ENCODE results near the gene CCDC63. TPM values are rescaled to one million over a fixed set of nuclear protein-coding genes. Genes with fewer than 3 reads are reported as not detected.

Gene CCDC63
- not detected for total RNA-seq

DNA sequence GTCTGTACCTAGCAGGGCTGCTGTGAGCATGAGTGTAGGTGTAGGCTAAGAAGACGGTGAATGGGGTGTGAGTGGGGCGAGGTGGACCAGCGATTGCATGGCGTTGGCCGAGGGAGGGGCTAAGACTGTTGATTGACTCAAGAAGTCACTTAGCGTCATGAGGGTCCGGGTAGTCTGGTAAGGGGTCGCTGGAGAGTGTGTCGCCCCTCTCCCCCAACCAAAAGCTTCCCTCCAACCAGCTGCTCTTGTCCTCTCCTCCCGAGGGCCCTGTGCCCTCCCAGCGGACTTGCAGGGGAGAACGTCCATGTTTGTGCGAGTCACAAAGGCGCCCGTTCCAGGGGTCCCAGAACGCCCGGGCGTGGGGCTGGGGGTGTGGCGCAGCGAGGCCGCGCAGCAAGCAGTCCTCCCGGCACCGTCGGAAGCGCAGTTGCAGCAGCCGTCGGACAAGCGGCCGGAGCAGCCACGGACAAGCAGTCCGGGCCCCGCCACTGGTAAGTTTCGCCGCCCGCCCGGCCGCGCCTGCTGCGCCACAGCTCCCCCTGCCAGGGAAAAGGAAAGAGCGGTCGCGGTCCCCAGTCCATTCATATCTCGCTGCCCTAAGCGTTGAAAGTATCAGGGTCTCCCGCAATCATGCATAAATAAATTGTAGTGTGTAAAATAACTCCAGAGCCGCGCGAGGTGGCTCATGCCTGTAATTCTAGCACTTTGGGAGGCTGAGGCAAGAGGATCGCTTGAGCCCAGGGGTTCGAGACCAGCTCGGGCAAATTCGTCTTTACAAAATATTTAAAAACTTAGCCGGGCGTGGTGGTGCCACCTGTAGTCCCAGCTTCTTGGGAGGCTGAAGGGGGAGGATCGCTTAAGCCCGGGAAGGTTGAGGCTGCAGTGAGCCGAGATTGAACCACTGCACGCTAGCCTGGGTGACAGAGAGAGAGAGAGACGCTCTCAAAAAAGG lies at the start of gene CCDC63:
Gene CCDC63 (plus strand): TSS at position 373 of the 952 bp plus-strand sequence. CDS start 5,968 bp downstream, outside the sequence.
- peak; percentile 28 for ATAC-seq

DNA sequence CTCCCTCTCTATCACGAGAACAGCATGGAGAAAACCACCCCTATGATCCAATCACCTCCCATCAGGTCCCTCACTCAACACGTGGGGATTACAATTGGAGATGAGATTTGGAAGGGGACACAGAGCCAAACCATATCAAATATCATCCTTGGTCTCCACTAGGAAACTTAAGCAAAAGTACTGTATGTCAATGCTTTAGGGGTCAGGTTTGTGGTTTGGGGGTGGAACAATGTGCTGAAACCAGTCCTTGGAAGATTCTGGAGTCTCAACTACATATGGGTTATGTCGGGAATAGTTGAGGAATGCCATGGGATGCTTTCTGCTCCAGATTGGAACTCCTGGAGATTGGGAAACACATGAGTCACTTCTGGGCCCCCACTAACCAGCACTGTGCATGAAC lies 48.3 kb upstream of the CCDC63 start:
- ATAC-seq, result no peak

DNA sequence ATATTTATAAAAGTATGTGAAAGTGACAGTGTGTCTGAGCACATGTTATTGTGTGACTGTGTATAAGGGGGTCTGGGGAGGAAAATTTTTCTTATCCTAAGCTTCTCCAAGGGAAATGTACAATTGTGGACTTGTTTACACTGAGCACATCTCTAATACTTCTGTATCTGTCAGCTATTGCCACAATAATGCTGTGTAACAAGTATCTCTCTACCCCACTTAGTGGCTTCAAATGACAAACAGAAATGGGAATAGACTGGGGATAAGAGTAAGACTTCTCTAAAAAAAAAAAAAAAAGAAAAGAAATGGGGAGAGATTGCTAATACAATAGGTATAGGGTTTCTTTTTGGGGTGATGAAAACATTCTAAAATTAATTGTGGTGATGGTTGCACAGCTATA lies 44.3 kb upstream of the CCDC63 start:
- no peak for ATAC-seq

DNA sequence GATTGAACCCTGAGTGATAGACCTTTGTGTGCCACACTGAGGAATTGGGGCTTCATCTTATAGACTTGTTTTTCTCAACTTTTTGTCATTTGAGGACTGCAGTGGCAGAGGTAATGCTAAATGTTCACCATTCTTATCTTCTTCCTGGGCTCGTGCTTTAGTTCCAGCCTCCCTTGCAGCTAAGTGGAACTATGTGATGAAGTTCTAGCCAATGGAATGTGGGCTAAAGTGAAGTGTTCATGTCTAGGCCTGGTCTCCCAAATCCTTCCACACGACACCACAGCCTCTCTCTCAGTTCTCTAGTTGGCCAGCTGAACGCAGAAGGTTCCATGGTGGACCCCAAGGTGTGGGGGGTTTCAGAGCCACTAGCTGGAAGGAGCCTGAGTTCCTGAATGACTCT lies 42.4 kb upstream of the CCDC63 start:
- no peak for ATAC-seq

DNA sequence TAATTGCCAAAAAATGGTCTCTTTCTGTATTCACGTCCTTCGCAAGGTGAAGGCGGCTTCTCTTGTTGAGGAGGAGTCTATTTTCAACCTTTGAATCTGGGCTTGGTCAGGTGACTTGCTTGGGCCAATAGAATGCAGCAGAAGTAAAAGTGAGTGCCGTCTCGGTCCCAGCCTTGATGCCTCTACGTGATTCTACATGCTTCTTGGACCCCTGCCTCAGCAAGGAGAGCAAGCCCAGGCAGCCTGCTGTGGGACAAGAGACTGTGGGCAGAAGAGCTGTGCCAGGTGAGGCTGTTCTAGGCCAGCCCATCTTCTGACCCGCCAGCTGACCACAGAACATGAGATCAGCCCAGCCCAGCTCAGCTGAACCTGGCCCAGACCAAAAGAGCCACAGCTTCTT lies 39.1 kb upstream of the CCDC63 start:
- peak; percentile 79 for ATAC-seq

DNA sequence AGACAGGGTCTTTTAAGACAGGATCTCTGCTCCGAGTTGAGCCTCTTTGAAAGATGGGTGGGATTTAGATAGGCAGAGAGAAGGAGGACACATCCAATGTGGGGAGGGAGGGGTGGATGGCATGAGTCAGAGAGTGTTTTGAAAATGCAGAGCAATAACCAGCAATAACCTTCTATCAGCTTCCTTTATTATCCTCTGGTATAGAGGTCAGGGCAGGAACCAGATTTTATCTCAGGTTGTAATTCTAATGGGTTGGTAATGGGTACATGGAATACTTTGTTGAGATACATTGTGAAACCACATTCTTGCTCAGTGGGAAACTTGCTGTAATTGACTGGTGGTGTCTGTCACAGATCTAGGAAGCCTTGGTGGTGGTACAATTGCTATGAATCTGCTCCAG lies 37.6 kb upstream of the CCDC63 start:
- ATAC-seq, result no peak

DNA sequence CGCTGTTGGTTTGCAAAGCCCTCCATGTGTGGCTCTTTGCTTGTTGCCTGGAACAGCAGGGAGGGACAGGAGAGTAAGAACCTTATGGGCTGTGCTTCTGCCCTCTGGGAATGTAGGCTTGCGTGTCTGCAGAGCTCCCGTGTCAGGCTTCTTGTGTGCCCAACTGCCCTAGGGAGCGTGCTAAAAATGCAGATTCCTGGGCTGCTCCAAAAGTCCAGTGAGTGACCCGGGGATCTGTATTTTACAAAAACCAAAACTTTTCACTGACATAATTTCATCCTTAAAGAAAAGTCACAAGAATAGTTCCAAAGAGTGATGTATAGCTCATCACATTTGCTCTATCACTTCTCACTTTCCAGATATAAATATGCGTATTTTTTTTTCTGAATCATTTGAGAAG lies 34.8 kb upstream of the CCDC63 start:
- no peak for ATAC-seq

DNA sequence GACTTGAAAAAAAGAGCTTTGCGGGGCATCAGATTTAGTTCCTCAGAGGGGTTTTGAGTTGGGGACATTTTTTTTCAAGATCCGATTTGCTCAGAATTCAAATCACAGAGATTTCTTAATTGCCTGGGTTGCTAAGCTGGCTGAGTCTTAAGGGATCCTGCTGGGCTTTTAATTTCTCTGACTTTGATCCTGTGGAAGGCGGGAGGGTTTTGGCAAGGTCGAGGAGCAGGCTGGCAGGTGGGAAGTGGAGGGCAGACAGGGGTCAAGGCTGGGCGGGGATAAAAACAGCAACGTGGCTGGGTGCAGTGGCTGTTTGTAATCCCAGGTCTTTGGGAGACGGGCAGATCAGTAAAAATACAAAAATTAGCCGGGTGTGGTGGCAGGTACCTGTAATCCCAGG lies 33.5 kb upstream of the CCDC63 start:
- ATAC-seq, result no peak

DNA sequence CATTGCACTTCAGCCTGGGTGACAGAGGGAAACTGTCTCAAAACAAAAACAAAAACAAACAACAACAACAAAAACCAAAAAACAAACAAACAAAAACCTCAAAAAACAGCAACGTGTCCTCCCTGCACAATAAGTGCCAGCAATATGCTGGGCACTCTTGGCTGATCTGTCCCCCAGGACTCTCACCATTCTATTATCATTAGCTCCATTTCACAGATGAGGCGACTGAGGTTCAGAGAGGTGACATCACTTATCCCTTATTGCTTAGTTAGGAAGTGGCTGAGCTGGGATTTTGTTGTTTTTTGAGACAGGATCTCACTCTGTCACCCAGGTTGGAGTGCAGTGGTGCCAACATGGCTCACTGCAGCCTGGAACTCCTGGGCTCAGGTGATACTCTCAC lies 33.0 kb upstream of the CCDC63 start:
- no peak for ATAC-seq

DNA sequence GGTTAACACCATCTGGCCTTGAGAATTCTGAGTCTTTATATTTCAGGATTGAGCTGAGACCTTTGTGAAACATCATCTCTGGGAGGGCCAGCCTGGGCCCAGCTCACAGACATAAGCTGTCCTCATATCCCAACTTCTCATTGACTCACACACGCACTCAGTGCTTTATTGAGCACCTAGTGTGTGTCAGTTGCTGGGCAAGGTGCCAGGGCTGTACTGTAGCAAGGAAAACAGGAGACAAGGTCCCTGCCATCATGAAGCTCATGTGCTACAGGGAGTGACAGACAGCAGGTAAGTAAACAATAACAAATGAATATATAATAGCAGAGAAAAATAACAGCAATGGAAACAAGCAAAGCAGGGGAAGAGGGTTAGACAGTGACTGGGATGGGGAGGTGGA lies 30.5 kb upstream of the CCDC63 start:
- no peak for ATAC-seq

DNA sequence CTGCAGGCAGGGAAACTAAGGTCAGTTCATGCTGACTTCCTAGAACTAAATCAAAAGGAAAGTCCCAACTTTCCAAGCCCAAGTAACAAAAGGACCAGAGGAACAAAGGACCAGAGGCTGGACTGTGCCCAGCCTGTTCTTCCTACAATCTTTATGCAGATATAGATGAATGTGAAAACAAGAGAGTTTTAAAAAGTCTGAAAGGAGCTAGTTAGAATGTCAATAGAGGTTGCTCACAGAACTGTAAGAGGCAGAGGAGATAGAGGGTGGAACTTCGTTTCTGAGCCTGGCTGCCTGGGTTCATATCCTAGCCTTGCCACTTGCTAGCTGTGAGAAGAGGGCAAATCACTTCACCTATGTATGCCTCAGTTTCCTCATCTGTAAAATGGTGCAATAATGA lies 30.0 kb upstream of the CCDC63 start:
- no peak for ATAC-seq

DNA sequence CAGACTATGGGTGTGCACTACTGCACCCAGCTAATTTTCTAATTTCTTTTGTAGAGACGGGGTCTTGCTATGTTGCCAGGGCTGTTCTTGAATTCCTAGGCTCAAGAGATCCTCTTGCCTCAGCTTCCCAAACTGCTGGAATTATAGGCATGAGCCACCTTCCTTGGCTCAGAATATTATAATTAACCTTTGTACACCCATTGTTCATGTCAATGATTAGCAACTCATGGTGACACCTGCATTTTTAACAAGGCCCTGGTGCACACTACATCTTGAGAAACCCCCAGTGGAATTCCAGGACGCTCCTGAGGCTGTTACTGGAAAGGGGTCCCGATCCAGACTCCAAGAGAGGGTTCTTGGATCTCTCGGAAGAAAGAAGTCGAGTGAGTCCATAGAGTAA lies 28.3 kb upstream of the CCDC63 start:
- no peak for ATAC-seq

DNA sequence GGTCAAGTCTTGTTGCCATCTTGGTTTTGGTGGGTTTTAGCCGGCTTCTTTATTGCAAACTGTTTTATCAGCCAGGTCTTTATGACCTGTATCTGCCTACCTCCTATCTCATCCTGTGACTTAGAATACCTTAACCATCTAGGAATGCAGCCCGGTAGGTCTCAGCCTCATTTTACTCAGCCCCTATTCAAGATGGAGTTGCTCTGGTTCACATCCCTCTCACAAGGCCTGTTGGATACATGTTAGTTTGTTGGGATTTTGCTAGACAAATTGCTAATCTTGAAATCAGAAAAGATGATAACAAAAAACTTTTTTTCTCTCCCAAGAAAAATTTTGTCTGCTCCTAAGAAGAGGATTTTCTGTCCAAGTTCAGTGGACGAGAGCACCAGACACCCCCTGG lies 27.6 kb upstream of the CCDC63 start:
- no peak for ATAC-seq

DNA sequence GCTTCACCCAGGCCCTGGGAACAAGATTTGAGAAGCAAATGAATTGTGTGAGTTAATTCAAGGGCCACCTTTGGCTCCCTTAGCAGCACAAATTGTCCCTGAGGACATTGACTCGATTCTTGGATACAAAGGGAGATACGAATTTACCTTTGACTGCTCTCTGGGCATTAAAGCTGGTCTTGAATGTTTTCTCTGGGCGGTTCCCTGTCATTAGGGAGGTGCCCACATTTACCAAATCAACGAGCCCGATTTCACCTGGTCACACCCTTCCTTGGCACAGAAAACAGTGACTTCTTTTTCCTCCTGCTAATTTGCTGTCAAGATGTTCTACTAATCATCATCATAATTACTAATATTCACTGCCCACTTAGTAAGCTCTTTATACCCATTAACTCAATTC lies 27.1 kb upstream of the CCDC63 start:
- ATAC-seq, result no peak

DNA sequence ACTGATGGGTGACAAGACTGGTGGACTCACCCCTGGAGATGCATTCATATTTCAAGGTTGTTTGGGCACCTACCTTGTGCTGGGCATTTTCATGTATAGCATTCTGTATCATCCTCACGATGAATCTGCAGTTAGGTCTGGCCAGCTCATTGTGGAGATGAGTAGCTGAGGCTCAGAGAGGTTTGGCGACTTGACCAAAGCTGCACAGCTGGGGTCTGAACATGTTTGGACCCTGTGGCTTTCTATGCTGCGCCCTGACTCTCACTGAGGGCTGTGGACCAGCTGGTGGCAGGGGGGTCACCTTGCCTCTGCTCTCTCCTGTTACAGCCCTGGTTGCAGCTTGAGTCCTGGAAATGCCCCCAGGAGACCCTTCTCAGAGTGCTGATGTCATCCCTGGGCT lies 24.9 kb upstream of the CCDC63 start:
- no peak for ATAC-seq

DNA sequence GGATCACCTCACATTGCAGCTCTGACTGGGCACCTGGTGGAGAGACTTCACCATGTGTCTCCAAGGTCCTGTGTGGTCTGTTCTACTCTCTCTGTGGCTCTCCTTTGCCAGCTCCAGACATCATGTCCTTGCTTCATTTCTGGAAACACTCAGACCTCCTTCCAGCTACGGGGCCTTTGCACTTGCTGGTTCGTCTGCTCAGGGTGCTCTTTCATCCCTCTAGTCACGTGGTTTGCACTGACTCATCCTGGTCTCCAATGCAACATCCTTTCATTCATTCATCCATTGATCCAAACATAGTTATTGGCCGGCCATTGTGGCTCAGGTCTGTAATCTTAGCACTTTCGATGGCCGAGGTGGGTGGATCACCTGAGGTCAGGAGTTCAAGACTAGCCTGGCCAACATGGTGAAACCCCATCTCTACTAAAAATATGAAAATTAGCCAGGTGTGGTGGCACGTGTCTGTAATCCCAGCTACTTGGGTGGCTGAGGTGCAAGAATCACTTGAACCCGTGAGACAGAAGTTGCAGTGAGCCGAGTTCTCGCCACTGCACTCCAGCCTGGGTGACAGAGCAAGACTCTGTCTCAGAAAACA lies 23.9 kb upstream of the CCDC63 start:
- no peak for ATAC-seq

DNA sequence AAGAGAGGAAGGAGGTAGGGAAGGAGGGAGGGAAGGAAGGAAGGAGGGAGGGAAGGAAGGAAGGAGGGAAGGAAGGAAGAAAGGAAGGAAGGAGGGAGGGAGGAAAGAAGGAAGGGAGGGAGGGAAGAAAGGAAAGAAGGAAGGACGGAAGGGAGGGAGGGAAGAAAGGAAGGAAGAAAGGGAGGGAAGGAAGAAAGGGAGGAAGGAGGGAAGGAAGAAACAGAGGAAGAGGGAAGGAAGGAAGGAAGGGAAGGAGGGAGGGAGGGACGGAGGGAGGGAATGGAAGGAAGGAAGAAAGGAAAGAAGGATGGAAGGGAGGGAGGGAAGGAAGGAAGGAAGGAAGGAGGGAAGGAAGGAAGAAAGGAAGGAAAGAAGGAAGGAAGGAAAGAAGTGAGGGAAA lies 22.4 kb upstream of the CCDC63 start:
- no peak for ATAC-seq

DNA sequence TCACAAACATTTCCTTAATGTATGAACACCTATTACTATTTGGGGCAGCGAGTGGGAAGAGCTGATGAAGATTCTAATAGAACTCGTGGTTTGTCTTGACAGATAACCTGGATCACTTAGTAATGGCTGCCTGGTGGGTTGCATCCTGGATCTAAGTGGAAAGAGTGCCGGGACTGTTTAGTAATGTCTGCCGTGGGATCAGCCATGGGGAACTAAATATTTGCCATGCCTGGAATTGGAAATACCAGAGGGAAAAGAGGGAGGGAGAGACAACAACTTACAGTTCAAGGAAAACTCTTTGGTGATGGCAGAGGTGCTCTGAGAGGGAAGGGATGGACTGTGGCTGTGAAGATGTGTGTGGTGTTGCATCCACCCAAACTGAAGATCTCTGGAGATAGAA lies 21.3 kb upstream of the CCDC63 start:
- ATAC-seq, result no peak

DNA sequence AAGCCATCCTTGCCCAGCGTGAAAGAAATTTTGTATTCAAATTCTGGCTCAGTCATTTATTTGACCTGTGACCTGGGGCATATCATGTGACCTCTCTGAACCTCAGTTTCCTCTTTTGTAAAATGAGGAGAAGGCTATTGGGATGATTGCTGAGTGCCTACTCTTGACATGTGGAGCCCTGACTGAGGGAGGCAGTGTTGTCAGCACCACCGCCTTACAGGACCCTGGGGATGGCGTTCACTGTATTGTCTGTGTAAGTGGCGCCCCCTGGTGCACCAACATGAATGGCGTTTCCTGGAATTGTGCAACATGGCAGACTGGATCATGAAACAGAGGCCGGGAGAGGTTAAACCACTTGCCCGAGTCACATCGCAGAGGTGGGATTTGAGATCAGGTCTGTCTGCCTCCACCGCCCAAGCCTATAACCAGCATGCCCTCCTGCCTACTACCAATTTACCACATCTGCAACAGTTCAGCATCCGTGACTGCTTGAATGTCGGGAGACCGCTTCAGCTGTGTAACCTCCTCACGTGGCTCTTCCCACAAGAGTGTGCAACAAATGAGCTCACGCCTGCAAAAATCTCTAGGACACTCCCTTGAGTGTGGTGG lies 20.1 kb upstream of the CCDC63 start:
- peak; percentile 92 for ATAC-seq

DNA sequence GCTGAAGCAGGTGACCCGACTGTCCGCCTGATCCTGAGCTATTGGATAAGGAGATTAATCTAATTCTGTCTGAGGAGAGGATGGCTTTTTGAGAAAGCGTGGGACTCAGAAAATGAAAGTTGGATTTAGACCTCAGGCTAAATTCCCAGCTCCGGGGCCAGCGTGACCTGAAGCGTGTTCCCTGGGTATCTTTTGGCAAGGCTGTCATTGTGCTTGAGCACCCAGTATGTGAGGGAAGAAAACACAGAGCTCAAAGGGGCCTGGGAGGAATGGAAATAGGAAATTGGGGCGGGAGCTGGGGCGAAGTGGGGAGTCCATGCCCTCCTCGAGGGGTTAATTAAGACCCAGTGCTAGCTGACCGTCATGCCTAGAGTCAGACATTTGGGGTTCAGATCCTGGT lies 17.5 kb upstream of the CCDC63 start:
- no peak for ATAC-seq

DNA sequence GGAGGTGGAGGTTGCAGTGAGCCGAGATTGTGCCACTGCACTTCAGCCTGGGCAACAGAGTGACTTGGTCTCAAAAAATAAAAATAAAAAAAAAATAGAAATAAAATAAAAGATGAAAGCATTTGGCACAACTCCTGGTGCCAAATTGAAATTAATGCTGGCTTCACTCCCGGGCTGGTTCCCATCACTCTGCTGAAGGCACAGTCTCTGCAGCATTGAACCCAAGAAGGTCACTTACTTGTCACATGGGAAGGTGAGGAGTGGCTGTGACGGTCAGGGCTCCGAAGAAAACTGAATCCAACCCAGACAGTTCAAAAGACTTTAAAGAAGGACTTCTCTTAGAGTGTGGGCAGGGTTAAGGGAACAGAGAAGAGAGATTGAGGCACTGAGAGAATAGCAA lies 10.5 kb upstream of the CCDC63 start:
- no peak for ATAC-seq

DNA sequence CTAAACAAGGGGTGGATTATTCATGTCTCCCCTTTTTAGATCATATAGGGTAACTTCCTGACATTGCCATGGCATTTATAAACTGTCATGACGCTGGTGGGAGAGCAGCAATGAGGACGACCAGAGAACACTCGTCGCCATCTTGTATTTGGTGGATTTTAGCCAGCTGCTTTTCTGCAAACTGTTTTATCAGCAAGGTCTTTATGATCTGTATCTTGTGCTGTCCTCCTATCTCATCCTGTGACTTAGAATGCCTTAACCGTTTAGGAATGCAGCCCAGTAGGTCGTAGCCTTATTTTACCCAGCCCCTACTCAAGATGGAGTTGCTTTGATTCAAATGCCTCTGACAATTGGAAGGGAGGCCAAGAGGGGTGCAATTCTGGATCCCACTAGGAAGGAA lies 5.8 kb upstream of the CCDC63 start:
- no peak for ATAC-seq

DNA sequence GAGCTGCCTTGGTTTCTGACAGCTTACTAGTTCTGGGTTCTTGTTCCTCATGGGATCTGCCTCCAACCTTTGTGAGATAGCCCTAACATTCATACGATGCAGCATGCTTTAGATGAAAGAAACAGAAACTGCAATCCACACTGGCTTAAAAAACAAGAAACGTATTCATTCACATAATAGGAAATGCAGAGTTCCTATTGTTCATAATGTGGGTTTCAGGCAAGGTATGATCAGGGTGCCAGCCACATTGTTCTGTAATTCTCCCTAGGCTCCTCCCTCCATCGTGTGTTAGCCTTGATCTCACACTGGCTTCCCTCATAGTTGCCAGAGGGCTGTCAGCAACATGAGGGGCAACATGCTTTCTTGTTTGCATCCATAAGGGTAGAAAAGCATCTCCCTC lies 2.7 kb upstream of the CCDC63 start:
- no peak for ATAC-seq
